GM20431 (cell line): ENCODE results near the gene CDC73.

Source experiments
- in situ Hi-C: fragments of 300-500 bp; cut with MseI, MboI; formaldehyde crosslinking; loops from one replicate; pipeline ENCODE4 v1.15.0; 2020; ENCODE audit warnings: low sequenced_read_pairs; ENCODE audit not compliant: unreplicated experiment

The CDC73 gene

DNA sequence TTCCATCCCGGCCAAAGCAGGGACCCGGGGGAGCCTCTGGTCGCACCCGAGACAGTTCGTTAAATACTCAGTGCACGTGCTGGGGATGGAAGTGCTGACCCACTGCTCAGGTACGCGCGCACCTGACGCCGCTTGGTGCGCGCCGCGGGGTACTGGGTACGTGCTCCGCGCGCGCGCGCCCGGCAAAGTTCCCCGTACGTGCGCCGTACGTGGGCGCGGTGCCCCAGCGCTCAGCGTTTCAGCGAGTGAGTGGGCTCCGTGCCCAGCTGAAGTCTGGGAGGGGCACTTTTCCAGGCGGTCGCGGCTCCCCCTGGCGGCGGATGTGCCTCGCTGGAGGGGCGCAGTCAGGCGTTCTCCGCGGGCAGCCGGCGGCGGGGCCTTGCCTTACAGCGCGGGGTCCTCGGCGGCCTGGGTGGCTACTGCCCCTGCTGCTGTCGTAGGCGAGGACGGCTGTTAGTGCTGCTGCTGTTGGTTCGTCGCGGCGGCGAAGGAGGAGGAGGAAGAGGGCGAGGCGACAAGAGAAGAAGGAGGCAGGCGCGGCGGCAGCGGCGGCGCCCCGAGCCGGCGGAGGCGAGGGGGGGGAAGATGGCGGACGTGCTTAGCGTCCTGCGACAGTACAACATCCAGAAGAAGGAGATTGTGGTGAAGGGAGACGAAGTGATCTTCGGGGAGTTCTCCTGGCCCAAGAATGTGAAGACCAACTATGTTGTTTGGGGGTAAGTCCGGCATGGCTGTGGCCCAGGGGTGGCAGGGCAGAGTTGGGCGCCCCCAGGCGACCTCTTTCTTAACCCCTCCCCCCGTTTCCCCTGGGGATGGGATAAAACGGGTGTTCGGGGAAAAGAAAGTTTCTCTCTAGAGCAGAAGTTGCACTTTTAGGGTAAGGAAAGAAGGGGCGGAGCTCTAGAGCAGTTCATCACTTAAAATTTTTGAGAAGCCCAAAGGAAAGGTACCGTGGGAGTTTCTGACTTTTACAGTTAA, at the start of gene CDC73:
Gene CDC73, plus strand, starts transcription at position 416 of the 978 bp plus-strand sequence. Its CDS starts 170 bp downstream, at position 586.
- in situ Hi-C loops: no loop called here

DNA sequence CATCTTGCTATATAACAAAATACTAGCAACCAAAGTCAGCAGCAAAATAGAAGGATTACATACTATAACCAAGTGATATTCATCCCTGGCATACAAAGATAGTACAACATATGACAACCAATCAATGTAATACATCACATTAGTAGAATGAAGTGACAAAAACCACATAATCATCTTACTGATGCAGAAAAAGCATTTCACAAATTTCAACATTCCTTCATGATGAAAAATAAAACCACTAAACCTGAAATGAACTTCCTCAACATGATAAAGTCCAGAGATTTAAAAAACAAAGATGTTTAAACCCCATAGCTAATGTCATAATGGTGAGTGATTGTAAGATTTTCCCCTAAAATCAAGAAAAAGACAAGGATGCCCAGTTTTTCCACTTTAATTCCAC, 43.8 kb upstream of the CDC73 start:
- in situ Hi-C loops: no loop called here

DNA sequence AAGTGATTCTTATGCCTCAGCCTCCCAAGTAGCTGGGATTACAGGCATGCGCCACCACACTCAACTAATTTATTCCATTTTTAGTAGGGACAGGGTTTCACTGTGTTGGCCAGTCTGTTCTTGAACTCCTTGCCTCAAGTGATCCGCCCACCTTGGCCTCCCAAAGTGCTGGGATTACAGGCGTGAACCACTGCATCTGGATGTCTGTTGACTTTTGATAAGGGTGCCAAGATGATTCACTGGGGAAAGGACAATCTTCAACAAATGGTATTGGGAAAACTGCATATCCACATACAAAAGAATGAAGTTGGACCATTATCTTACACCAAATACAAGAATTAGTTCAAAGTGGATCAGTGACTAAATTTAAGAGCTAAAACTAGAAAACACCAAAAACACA, 42.6 kb upstream of the CDC73 start:
- in situ Hi-C loops: no loop called here

DNA sequence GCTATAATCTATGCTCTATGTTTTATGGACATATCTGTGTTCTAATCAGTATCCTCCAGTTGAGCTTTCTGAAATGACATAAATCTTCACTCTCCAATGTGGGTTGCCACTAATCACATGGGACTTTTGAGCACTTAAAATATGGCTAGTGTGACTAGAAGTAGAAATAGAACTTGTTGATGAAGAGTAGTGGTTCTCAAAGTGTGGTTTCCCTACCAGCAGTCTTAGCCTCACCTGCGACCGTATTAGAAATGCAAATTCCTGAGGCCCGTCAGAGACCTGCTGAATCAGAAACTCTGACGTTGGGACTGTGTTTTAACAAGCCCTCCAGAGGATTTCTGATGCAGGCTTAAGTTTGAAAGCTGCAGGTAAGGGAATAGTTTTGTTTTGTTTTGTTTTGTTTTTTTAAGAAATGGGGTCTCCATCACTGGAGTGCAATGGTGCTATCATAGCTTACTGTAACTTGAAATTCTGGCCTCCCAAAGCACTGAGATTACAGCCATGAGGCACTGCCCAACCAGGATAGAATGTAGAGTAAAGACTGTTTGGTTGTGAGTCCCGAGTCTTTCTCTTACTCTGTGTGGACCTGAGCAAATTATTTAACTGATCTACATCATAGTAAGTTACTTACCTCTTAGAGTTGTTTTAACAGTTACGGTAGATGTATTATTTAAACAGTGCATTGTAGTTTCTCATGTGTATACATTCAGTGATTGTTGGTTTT, 38.3 kb upstream of the CDC73 start:
- in situ Hi-C loops: no loop called here

DNA sequence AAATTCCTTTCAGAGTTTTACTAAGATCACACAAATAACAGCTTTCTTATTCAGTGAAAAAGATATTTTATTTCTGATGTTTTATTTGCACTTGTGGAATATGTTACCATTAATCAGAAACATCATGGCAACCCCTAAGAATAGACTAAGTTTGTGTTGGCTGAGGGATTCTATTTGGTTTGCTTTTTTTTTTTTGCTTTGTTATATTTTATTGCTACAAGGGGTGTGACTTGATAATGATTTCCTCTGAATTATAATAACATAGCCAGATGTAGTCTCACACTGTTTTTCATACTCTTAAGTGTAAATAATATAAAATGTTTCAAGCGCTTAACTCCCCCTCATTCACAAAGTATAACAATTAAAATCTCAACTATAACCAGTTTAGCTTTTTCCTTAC, 36.6 kb upstream of the CDC73 start:
- in situ Hi-C loops: no loop called here

DNA sequence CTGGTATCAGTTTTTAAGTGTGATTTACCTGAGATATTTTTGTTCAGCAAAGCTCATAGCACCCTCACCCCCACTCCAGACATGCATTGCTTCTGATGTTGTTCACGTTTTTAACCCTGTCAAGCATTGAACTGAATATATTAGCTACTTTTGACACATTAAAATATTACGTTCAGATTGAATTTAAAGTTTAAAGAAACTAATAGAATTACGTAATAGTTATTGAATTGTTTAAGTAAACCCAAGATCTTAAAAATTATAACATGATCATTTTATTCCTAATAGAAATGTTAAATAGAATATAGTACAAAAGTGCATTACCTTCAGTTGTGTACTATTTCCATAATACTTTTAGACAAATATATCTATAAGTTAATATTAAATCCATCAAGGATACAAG, 35.5 kb upstream of the CDC73 start:
- in situ Hi-C loops: no loop called here

DNA sequence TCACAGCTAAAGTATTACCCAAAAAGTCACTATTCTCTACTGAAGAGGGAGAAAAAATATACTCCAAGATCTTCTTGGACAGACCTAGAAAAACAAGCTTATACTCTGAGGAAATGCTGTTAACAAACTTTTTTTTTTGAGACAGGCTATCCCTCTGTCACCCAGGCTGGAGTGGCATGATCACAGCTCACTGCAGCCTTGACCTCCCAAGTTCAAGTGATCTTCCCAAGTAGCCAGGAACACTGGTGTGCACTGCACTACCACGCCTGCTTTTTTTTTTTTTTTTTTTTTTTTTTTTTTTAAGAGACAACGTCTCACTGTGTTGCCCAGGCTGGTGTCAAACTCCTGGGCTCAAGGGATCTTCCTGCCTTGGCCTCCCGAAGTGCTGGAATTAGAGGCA, 33.9 kb upstream of the CDC73 start:
- in situ Hi-C loops: no loop called here

DNA sequence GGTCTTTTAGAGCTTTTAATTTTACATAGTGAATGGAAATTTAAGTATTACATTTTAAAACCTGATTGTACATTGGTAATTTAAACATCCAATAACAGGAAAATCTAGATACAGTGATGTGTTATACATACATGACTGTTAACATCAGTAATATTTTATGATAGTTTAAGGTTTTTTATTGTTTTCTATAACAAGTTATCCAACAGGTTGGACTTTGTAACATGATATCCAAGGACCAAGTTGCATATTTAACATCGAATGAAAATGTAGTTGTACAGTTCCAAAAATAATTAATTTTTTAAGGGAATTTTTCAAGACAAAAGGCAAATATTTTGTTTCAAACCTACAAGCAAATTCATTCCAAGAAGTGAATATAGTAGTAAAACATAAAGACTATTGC, 31.0 kb upstream of the CDC73 start:
- in situ Hi-C loops: no loop called here

DNA sequence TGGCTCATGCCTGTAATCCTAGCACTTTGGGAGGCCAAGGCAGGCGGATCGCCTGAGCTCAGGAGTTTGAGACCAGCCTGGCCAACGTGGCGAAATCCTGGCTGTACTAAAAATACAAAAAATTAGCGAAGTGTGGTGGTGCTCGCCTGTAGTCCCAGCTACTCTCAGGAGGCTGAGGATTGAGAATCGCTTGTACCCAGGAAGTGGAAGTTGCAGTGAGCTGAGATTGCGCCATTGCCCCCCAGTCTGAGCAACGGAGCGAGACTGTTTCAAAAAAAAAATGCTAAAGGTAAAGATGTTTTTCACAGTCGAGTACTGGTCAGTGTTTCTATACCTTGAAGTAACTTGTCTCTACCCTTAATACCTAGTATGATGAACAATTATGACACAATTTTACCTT, 27.7 kb upstream of the CDC73 start:
- in situ Hi-C loops: no loop called here

DNA sequence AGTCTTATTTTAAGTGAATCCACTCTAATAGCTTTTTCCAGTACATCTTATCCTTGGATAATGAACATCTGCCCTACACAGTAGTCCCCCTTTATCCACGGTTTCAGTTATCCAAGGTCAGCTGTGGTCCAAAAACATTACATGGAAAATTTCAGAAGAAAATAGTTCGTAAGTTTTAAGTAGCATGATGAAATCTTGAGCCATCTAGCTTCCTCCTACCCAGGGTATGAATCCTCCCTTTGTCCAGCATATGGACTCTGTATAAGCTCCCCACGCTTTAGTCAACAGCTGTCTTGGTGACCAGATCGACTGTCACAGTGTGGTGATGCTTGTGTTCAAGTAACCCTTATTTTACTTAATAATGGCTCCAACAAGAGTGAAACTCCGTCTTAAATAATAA, 19.2 kb upstream of the CDC73 start:
- in situ Hi-C loops: no loop called here

DNA sequence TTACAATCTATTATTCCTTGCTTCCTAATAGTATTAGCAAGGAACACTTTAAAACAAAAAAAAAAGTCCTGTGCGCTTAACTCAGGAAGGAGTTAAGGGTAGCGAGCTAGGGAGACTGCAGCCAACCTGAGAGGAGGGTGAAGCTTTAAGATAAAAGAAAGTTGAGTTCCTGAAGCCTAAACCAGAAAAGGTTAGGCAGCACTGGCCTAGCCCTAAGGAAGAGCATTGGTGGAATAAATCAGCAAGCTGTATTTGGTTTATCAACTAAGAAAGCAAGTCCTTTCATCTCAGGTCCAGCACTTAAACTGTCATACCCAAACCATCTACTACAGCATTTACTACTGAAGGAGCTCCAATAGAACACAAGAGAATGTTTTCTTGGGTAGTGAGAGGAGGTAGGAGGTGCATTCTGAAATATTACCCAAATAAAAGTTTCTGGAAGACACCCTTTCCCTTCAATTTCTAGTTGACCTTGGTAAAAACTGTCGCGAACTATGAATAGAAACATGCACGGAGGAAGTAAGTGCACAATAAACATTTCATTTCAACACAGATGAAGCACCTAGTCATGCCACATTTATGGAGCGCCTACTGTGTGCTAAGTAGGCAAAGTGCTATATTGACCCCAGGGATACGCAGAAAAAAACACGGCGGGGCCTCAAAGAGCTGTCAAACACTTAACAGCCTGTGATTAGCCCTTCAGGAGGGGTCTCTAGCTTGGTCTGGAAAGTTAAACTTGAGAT, 17.9 kb upstream of the CDC73 start:
- in situ Hi-C loops: no loop called here

DNA sequence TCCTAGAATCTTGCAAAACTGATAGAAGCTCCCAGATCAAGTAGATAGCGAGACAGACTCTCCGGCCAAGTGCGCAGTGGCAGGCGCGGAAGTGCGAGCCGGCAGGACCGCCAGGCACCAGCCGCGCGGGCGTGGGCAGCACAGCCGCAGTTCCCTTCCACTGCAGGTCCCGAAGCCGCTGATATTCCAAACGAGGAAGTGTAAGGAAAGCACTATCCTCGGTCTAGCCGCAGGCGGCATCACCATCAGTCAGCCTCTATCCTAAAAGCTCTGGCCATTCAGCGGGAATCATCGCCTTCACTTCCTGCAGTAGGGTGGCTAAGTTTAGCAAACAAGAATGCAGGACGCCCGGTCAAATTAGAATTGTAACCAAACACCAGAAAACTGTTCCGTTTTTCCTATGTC, 17.3 kb upstream of the CDC73 start:
- in situ Hi-C loops: no loop called here

DNA sequence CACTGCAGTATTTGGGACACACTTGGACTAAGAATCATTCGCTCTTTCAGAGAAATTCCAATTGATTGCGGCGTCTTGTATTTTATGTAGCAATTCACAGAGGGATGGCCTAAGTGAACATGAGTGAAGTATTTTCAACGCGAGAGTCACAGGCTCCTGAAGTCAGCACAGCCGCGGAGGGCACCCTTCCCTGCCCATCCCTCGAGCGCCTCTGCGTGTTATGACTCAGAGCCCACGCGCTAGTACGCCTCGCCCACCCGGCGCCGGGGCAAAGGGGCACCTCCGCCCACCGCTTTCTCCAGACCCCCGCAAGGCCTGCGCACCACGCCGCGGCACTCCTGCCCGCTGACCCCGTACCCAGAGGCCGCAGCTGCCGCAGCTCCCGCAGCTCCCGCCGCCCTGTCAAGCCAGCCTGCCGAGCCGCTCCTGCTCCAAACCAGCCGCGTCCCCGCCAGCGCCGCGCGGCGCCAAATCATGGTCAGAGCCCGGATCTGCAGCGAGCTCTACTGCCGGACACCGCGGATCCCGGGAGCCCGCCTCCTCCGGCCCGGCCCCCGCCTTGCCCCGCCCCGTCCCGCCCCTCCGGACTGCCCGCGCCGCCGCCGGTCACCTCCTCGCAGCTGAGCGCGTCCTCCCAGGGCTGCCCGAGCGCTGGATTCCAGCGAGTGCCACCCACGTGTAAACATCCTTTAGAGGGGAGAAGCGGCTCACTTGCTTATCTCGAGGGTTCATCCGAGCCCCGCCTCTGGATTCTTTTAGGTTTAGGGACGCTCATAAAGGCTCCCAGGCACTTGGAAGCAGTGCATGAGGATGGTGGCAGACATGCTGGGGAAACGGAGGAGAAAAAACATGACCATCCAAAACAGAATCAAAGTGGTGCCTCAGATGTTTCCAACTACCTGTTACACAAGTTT, 16.7 kb upstream of the CDC73 start, which contains the start of gene GLRX2:
Gene GLRX2, minus strand, starts transcription at position 508 of the 914 bp plus-strand sequence. Its CDS starts 32 bp downstream, at position 476.
- in situ Hi-C loops: no loop called here

DNA sequence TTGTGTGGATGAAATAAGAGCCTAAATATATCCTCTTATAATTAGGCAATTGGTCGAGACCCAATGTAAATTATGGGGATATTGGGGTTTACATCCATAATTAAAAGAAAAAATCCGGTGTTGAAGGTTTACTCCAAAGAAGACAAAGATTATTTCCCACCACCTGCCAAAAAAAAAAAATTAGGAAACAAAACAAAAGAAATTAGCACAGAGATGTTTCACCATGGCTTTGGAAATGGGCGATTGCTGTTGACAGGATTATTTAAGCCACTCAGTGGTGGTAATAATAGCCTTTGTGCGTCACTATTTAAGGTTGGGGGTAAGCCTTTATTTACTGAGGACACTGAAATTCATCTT, 16.0 kb upstream of the CDC73 start:
- in situ Hi-C loops: no loop called here

DNA sequence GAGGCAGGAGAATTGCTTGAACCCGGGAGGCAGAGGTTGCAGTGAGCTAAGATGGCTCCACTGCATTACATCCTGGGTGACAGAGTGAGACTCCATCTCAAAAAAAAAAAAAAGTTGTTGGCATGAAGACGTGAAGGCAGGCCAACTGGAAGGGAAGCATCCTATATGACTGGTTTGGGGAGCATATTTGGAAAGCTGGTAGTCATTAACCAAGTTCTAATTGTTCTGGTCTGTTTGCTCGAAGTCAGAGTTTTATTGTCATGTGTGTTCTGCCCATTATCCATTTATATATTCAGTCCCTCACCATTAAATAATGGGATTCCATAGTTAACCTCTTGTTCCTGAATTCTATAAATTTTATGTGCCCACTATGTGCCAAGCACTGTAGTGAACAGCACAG, 13.4 kb upstream of the CDC73 start:
- in situ Hi-C loops: no loop called here

DNA sequence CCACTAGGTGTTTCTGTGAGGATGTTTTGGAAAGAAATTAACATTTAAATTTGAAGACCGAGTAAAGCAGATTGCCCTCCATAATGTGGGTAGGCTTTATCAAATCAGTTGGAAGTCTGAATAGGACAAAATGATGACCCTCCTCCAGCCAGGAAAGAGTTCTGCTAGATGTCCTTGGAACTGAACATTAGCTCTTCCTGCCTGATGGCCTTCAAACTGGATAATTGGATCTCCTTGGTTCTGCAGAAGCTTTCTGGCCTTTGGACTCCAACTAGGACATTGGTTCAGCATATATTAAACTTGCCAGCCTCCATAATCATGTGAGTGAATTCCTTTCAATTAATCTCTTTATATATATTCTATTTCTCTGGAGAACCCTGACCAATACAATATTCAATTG, 12.2 kb upstream of the CDC73 start:
- in situ Hi-C loops: no loop called here

DNA sequence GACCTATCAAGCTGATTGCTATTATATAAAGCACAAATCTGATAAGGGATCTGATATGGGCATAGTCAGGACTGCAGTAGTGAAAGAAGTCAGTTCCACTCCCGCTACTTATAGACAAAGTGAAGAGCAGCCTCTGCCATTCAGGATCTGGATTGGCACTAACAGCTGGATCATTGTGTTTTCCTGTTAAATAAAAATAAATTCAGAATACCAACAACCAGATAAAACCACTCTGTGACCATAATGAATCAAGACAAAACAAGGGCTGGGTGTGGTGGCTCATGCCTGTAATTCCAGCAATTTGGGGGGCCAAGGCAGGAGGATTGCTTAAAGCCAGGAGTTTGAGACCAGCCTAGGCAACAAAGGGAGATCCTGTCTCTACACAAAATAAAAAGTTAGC, 11.6 kb upstream of the CDC73 start:
- in situ Hi-C loops: no loop called here

DNA sequence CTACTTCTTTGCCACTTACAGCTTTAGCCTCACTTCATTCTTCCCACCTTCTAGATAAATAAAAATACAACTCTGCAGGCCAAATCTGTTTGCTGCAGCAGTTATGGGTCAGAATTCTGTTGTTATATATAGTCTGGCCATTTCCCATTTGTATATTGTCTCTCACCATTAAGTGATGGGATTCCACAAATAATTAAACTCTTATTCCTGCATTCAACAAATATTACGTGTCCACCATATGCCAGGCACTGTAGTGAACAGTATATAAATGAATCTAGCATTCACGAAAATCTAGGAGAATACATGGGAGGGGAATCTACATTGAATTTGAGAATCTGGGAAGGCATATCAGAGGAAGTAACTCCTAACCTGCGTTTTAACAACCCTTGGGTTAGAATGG, 11.0 kb upstream of the CDC73 start:
- in situ Hi-C loops: no loop called here

DNA sequence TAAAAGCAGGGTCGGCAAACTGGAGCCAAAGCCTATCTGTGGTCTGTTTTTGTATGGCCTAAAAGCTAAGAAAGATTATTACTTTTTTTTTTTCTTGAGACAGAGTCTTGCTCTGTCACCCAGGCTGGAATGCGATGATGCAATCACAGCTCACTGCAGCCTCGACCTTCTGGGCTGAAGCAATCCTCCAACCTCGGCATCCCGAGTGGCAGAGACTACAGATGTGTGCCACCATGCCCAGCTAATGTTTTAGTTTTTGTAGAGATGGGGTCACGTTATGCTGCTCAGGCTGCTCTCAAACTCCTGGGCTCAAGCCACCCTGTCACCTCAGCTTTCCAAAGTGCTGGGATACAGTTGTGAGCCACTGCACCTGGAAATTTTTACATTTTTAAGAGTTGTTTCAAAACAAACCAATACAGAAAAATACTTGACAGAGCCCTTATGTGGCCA, 10.2 kb upstream of the CDC73 start:
- in situ Hi-C loops: no loop called here
